Measurements from ENCODE around the gene ZRANB1.

Gene ZRANB1

DNA sequence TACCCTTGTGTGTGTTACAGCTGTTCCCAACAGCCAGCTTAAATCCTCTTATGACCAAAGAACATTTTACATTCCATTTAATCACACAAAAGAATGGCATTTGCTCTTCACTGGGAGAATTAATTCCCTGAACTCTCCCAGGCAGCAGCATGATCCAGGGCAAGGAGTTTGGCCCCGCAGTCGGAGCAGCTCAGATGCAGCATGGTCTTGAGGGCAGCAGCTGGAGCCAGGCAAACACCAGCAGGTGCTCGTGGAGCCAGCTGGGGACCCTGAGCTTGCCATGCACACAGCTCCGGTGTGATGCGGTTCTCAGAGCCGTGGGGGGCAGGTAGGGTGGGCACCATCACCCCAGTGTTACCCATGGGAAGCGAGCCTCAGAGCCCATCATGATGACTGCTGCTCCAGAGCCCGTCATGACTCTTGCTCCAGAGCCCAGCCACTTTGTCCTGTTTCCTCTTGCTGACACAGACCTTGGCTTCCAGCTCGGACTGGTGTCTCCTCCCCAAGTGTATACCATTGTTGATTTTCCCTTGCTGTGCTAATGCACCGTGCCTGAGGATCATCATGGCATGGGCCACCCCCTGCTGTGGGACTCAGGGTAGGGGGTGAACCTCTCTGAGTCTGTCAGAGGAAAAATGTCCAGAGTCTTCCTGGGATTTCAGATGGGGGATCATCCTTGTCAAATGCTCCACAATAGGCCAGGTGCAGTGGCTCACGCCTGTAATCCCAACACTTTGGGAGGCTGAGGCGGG is 75.8 kb downstream of the ZRANB1 start:
- no peak for DNase-seq (ENCODE audit: low read depth in 2 of 2)

DNA sequence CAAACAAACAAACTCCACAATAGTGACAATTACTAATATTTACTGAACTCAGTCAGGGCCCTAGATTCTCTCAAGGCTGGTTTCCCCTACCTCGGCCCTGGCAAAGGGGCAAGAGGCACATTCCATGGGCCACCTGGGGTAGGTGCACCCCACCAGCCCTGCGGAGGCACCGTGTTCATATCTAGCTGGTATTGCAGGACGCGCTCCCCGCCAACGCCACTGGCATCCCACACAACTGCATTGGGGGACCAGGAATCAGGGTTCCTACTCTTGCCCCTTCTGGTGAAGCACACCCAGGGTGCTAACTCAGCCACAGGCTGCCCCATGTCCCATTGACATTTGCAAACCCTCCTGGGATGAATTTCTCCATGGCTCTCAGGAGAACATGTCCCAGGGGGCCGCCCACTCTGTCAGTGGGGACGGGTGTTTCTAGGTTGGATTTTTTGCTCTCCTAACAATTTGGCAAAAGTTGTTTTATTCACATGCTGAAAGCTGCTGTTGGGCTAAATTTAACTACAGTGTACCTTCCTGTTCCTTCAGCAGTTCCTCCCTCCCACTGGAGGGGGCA is 76.7 kb downstream of the ZRANB1 start:
- DNase-seq (ENCODE audit: low read depth in 2 of 2): no peak

DNA sequence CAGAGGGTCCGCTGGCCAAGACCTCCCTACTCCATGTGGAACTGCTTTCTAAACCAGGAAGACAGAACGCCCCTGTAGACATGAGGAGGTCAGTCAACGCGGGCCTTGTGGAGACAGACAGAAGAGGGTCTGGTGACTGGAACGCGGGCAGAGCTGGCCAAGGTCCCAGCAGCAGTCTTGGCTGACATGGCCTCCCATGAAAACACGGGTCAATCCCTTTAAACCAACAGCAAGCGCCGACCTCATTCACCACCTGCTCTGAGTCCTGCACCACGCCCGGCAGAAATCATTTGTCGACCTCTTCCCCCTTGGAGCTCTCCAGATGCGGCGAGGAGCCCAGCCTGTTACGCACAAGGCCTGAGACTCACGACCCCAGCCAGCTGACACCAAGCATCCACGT is 78.5 kb downstream of the ZRANB1 start:
- DNase-seq (ENCODE audit: low read depth in 2 of 2): no peak

DNA sequence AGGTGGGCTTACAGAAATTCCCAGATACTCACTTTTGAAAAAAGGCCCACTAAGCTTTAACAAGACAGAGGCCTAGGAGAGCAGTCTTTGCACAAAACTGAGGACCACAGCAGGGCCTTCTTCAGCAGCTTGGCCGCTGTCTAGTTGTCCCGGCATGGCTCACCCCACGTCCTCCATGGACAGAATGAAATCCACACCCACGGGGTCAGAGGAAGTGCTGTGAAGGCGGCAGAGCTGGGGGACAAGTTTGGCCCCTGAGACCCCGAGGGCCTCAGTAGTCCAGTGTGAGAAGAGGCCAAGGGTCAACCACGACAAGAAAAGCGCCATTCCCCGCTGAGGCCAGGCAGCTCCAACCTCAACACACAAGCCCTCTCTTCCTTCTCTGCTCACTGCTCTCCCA is 78.9 kb downstream of the ZRANB1 start:
- no peak for DNase-seq (ENCODE audit: low read depth in 2 of 2)

DNA sequence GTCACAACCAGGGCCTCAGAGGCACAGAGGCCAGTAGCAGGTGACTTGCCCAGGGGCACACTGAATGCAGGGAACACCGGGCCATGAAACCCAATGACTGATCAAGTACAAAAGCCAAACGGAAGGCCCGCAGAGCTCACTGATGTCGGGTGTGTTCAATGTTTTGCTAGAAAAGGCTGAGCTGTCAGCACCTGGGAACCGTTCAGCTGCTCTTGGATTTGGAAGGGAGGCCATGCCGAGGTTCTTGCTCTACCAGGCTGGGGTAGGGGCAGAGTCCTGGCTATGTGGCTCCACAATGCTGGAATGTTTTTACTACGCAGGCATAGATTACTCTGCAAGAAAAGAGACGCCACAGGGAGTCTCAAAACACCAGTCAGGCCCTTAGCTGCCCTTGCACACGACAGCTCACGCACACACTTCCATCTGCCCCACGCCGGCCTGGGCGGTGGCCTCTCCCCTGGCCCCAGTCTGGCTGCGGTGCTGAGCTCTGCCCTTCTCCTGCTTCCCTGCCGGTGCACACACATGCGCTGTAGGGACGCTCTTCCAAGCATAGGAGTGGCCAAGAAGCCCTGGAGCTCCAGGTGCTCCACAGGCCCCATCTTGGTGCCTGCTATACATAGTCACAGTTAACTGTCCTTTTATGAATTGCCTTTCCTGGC is 79.9 kb downstream of the ZRANB1 start:
- no peak for DNase-seq (ENCODE audit: low read depth in 2 of 2)

DNA sequence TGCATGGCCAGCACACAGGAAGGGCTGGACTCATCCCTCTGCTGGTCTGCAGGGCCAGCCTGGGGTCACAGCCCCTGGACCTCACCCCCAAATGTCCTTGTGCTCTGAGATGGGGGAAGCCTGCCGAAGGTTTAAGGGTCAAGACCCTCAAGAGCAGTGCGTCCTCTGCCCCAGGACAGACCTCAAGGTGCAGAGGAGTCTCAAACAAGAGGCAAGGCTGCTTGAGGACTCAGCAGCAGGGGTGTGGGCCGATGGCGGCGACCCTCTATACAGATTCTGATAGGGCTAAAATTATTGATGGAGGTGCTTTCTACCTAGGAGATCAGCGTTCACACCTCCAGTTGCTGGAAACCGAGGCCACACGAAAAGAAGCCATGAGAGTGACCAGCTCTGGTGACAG is 80.7 kb downstream of the ZRANB1 start:
- no peak for DNase-seq (ENCODE audit: low read depth in 2 of 2)

DNA sequence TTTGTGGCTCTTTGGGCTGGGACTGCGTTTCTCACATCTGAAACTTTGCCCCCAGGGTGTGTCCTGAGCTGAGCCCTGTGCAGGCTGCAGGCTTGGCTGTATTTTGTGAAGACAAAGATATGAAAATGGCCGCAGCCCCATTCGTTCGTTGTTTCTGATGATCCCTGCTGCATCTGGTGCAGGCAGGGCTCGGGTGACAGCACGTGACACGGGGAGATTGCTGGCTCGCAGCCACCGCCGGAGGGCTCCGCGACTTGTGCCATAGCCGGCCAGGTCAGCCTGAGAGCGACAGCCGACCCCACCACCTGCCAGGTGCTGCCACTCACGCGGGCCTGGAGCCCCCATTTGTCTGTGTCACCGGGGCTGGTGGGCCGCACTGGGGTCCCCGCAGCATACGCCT is 81.3 kb downstream of the ZRANB1 start:
- DNase-seq (ENCODE audit: low read depth in 2 of 2): no peak

DNA sequence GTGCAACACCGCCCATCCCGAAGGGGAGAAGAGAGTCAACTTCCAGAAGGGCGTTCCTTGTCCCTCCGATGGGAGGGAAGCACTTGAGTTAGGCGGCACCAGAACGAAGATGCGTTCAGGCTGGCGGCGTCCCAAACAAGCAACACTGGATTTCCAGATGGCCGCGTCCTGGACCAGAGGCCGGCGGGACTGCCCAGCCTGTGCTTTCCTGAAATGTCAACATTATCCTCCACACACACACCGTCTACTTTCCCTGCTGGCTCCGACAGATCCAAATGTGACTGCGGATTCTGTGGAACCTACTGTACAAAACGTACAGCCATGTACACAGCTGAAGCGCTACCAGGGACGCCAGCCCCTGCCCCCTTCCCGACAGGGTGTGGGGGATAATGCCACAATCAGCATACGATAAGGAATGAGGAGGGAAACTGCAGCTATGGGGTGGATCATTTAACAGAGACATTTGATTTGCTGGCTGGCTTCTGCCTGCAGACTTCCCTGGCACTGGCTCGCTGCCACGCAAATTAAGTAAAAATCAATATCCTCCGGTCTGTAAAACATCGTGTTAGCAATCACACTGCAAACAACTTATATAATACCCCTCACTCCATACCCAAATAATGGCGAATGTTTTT is 82.1 kb downstream of the ZRANB1 start:
- no peak for DNase-seq (ENCODE audit: low read depth in 2 of 2)

DNA sequence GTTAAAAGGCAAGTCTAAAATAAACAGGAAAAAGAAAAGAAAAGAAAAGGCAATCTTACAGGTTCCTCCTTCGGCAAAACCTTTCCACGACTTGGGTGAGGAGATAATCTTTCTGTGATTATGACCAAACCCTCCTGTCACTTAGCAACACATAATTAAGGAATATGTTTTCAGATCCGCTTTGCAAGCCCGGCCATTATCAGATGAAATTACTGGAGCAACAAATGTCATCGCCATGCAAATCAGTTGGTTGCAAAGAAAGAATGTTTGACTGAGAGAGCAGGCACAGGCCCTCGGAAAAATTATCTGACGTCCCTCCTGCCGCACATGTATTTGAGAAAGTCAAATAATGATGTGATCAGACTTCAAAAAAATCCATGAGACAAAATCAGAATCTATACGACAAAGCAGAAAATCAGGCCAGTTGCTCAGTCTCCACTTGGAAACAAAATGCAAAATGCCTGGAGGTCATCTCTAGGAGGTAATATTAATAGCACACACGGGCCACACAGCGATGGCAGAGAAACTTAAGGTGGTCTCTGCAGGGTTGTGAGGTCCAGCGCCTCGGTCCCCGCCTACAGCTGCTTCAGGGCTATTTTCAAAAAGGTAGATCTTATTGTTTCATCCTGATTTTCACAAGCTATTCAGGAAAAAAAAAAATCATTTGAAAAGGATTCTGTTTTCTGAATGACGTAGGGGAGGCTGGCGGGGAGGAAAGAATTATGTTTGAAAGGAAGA is 82.7 kb downstream of the ZRANB1 start:
- no peak for DNase-seq (ENCODE audit: low read depth in 2 of 2)

DNA sequence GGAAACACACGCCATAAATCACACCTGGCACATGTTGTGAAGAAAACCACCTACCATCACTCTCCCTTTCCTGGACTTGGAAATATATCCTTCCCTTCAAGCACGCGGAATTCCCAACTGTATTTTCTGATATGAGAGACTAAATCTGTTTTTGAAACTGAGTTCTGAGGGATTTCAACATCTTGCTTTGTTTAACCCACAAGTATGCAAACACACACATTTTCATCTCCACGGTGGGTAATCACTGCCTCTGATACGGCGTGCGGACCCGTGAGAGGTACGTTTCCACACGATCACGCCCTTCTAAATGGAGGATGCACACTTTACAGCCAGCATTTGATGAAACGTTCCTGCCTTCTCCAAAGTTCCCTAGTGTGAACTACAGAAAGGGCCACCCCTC is 83.4 kb downstream of the ZRANB1 start:
- DNase-seq (ENCODE audit: low read depth in 2 of 2): no peak

DNA sequence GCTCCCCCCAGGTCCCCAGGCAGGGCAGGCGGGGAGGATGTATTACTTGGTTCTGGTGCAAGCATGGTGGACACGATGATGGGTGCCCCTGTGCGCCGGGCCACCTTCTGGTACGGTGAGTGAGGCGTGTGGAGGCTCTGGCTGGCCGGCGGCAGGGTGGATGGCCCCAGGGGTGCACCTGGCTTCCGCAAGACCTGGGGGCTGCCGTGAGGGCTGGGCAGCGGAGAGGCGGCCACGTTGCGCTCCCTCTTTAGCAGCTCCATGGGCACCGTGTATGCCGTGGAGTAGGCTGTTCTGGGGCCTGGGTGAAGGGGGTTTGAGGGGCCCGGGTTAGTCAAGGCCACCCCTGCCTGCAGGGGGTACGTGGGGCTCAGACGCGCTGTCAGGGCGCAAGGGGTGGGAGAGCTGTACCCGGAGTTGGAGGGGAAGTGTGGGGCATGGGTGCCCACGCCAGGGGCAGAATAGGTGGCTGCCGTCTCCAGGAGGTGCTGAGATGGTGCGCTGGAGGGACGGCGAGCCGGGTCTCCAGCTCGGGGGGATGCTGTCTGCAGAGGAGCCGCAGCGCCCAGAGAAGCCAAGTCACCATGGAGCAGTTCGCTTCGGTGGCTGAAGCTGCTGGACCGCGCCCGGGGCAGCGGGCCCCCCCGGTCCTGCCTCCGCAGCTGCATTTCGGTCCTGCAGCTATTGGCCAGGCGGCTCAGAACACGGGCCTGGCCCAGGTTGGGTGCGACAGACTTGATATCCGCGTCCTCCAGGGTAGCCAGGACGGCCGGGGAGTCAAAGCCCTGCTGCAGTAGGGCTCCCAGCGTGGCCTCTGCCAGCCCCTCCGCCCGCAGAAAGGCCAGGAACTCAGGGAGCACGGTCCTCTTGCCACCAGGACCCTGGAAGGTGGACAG is 84.4 kb downstream of the ZRANB1 start:
- no peak for DNase-seq (ENCODE audit: low read depth in 2 of 2)

DNA sequence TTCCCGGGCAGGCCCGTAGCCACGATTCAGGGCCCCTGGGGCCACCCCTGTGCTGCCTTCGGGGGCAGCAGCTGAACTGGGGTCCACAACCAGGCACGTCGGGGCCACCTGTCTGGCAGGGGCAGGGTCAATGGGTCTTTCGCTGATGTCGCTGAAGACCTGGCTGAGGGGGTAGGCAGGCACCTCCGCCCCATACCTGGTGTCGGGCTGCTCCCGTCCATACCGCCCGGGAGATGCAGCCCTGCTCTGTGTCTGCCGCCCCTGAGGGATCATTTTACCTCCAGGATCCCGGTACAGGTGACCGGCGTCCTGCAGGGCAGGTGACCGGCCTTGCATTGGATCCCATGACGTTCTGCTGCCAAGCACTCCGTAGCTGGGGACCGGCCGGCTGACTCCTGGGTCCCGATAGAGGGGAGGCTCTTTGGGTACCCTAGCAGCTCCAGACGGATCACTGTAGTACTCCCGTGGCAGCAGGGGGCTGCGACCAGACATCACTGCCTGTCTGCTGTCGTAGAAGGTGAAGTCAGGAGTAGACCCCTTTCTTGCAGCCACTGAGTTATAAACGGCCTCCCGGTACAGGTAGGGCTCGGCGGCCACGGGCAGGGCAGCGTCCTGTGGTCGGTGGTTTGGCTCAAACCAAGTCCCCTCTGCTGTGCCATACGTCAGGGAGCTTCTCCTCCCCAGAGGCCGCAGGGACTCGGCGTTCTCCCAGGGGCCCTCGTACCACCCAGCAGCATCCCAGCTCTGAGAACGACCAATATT is 85.2 kb downstream of the ZRANB1 start:
- no peak for DNase-seq (ENCODE audit: low read depth in 2 of 2)

DNA sequence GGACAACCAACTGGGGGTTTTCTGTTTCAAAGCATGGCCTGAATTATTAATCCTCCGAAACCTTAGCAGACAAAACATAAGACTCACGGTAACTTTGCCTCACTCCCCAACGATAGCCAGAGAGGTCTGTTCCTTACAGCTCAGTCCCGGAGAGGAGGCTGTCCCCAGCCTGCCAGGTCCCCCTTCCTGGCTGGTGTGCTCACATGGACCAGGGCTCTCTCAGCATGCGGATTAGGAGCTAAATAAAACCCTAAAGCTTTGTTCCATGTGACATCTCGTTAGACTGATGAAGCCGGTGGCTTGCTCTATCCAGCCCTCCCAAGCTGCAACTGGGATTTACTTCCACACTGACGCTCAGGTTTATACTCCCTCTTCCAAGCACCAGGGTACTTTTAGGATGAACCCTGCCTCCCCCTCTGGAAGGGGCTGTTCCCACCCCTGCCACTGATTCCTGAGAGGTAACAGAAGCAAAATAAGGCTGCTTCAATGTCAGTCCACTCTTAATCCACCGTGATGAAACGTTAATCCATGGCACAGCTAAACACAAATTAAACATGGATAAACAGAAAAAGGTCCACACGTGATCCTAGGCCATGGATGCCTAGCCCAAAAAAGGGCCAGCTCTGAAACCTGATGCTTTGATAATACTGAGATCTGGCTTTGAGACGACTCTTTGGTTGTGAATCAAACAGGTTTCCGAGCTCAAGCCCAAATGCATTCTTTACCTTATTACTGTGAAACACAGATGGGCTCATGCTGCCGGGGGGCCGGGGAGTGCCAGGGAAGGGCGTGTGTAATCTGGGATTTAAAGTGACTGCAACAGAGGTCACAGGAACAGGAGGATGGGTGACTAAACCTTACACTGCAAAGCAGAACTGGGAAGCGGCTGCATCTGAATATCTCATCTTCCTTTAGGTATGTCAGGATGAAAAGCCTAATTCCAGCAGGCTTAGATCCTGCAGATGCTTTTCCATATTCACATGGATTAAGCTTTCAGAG is 86.2 kb downstream of the ZRANB1 start:
- DNase-seq (ENCODE audit: low read depth in 2 of 2): no peak

DNA sequence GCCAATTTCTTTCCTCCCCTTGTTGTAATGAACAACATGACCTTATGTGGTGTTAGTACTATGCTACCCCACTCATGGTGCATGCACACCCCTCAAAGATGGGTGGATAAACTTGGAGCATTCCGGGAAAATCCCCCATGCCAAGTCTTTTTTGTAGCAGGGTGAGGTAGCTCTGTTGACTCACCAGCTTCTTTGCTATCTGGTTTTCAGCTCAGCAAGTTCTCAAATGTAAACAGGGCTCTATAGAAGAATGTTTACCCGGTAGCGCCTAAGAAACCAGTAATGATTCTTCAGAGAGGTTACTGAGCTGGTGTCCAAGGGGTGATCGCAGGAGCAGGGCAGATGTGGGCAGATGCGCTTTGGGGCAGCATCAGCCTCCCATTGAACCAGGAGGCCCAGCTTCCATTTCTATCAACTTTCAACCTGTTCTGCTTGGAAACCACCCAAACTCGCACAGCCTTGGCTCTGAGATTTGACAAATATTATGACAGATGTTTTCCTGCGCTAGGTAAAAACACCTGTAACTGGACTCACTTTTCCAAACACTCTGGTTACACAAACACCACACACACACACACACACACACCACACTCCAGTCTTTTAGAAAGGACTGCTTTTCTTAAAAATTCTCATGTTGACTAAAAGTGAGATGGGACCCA is 87.8 kb downstream of the ZRANB1 start:
- DNase-seq (ENCODE audit: low read depth in 2 of 2): no peak

DNA sequence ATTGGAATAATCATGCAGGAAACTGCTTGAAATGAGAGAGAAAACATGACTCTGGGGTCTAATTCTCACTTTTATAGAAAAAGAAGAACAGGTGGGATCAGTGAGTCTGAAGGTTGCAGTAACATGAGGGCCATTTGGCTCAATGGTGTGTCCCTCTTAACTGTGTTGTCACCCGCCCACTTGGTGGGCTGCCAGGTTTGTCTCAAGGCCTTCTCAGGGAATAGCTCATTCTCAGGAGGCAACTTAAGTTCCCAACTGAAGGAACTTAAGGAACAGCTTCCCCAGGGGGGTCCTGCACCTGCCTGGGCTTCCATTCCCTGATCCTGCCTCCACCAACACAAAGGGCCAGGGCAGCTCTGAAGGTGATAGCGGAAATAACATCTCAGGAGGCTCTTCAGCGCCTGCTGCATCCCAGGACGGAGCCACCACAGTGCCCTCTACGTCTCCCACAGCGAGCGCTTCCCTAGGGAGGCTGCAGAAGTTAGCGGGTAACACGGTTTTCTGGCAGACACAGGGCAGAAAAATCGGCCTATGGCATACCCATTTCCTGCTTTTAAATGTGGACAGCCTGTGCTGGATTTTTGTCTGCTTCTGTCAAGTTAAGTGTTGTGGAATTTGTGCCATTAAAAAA is 88.8 kb downstream of the ZRANB1 start:
- no peak for DNase-seq (ENCODE audit: low read depth in 2 of 2)

DNA sequence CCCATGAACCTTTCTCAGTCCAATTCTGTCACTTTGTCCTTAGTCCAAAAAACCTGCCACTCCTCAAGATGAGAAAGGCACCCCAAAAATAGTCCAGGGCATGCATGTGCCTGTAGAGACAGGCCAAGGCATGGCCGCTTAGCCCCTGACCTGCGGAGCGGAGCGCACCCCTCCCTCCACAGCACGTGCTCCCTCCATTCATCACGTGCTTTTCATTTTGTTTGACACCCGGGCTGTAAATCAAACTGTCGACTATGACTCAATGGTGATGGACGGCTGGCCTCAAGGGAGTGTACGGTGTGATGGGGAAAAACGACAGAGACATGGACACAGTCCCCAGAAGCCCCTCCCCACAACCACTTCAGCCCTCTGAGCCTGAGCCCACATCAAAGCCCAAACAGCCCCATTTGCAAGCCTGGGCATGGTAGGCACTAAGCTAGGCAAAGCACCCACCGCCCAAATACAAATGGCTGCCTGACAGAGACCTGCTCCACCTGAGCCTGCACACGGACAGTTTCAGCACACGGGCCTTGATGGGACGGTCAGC is 90.6 kb downstream of the ZRANB1 start:
- DNase-seq (ENCODE audit: low read depth in 2 of 2): no peak

DNA sequence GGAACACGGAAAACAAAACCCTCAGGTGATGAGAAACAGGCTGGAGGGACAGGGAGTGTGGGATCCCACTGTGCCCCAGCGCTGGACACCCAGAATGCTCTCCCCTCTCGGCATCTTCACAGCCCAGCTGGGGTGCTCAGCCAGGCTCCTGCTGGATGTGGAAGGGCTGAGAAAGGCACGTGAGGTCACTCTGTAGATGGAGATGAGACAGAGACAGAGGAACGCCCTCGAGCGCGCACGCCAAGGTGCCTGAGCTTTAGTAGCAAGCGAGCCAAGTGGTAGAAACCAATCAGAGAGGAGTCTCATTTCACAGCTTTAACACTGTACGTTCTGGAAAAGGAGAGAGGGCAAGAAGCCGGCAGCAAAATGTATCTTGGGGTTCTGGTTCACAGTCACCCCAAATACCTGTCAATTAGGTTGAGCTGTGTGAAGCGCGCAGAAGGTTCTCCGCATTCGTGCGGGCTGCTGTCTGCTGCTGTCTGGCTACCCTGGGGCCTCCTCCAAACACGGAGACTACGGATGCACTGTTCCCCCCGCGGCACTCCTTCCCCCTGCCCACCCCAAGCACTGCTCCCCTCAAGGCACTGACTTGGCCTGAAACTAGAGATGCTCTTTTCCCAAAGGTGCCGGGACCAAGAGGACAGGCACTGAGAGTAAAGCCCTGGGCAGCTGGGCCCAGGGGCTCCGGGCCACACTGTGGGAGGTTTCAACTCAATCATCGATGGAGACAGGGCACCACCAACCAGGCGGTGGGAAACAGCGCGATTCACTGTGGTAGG is 91.4 kb downstream of the ZRANB1 start:
- DNase-seq (ENCODE audit: low read depth in 2 of 2): no peak
